GM12801 (cell line): ENCODE results near the gene AP1B1.

Experiments used
- TF ChIP-seq, protein P1 (sequence below): IDR thresholded peaks from one replicate; pipeline ENCODE4 v1.5.1; 2011; ENCODE audit warnings: control low read depth; ENCODE audit not compliant: insufficient read length; ENCODE audit errors: extremely low read depth

The AP1B1 gene

DNA sequence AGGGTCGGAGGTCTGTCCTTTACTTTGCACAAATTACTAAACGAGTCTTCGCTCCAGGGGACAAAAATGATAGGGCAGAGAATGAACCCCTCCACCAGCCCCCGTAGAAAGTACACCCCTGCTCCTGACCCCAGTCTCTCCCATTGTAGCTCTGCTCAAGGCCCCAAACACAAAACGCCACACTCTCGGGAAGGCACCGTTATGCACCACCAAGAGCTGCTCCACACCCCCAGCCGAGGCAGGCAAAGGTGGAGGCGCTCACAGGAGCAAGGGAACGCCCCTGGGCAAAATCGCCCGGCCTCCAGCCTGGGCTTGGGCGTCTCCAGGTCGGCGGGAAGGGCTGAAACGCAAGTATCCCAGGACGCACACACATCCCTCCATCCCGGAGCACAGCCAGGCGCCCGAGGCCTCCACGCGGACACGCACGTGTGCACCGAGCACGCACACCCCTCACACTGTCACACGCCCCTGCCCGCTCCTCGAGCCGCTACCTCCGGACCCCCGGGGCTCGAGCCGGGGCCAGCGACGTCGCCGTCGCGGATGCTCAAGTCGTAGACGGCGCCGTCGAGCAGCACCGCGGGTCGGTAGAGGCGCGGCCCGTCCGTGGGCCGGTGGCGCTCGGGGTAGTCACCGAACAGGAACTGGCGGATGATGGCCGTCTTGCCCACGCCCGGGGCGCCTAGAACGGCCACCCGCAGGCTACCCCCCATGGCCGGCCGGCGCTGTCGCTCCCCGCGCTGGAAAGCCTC is 73.7 kb downstream of the AP1B1 start:
- TF ChIP-seq, protein P1, sequence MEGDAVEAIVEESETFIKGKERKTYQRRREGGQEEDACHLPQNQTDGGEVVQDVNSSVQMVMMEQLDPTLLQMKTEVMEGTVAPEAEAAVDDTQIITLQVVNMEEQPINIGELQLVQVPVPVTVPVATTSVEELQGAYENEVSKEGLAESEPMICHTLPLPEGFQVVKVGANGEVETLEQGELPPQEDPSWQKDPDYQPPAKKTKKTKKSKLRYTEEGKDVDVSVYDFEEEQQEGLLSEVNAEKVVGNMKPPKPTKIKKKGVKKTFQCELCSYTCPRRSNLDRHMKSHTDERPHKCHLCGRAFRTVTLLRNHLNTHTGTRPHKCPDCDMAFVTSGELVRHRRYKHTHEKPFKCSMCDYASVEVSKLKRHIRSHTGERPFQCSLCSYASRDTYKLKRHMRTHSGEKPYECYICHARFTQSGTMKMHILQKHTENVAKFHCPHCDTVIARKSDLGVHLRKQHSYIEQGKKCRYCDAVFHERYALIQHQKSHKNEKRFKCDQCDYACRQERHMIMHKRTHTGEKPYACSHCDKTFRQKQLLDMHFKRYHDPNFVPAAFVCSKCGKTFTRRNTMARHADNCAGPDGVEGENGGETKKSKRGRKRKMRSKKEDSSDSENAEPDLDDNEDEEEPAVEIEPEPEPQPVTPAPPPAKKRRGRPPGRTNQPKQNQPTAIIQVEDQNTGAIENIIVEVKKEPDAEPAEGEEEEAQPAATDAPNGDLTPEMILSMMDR, result no peak

DNA sequence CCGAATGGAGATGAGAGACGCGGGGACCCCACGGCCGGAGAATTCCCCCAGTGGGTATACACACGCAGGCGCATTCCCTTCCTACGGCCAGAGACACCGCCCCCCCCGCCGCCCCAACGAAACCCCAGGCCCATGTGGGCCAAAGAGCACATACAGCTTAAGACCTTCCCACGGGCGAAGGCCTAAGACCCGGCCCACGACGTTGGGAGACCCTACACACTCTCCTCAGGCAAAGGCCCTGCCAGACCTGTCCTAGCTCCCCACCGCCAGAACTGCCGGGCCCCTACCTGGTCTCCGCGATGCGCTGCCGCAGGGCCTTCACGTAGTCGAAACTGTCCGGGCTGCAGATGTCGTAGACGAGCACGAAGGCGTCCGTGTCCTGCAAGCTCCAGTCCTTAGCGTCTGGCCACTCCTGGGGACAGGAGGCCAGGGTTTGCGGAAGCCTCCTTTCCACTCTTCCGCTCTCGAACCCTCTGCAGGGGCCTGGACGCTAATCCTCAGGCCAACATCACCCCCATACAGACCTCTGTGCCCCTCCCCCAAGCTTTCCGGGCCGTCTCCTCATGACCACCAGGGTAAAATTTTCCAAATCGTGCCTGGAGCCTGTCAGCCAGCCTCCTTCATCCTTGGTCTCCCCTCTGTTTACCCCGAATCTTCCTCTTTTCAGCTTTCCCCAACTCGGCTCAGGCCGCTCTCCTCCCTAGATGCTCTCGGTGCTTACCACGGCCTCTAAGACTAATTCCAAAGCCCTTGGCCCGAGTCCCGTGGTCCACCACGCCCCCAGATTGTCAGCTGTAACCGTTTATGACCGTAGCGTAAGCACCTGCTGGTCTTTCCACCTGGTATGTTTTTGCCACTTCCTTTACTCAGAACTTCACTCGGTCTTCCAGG is 74.5 kb downstream of the AP1B1 start:
- TF ChIP-seq, protein P1, result no peak

DNA sequence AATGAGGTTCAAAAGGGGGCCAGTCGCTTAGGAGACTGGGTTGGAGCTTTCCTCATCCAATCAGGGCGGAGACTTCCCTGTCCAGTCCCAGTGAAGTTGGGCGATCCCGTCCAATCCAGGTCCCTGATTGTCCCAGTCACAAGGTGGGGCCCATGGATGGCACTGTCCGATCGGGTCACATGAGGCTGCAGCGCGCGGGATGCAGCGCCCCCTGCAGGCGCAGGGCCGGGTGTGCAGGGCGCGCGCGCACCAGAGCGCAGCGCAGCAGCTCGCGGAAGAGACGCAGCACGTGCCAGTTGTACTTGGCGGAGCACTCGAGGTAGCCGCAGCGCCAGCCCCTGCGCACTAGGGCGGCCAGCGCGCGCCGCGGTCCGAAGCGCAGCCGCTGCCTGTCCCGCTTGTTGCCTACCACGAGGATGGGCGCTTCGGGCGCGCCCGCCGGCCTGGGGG is 75.2 kb downstream of the AP1B1 start:
- TF ChIP-seq, protein P1, result no peak

DNA sequence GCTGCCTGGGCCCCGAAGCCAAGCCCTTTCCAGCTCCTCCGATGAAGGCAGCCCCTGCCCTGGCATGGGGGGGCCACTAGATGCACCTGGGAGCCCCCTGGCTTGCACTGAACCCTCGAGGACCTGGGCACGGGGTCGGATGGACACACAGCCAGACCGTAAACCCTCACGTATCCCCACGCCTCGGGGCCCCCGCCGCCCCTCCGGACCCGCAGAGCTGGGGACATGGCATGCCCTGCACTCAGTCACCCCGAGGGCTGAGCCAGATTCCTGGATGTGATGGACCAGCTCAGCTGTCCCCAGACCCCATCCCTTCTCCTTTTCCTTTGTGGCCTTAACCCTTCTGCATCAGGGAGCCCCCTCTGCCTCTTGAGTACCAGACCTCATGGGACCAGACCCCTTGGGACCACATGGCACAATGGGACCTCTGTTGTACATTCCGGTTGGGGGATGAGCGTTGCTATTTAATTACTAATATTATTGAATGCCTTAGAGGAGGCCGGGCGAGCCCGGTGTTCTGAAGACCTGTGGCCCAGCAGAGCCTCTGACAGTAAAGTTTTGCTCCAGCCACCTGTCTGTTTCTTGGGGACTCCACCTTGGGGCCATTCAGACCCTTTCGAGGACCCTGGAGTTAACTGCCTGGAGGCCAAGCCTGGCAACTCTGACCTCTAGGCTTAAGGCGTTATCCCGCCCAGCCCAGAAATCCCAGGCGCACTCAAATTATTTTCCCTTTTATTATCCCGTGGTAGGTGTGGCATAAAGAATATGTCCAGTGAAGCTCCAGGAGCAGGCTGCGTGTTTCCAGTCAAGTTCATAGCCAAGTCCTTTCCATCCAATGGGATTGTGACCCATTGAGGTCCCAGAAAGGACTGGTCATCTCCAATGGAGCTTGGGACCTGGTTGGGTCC is 75.9 kb downstream of the AP1B1 start:
- TF ChIP-seq, protein P1, result no peak

DNA sequence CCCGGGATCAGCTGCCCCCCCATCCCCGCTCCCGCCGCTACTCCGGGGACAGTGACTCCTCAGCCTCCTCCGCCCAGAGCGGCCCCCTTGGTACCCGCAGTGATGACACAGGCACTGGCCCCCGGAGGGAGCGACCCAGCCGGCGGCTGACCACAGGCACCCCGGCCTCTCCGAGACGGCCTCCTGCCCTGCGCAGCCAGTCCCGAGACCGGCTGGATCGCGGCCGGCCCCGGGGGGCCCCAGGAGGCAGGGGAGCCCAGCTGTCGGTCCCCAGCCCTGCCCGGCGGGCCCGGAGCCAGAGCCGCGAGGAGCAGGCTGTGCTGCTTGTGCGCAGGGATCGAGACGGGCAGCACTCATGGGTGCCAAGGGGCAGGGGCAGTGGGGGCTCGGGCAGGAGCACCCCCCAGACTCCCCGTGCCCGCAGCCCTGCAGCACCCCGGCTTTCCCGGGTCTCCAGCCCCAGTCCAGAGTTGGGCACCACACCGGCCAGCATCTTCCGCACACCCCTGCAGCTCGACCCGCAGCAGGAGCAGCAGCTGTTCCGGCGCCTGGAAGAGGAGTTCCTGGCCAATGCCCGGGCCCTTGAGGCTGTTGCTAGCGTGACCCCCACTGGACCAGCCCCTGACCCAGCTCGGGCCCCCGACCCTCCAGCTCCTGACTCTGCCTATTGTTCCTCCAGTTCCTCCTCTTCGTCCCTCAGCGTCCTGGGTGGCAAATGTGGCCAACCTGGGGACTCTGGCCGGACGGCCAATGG is 76.7 kb downstream of the AP1B1 start:
- TF ChIP-seq, protein P1, result no peak

DNA sequence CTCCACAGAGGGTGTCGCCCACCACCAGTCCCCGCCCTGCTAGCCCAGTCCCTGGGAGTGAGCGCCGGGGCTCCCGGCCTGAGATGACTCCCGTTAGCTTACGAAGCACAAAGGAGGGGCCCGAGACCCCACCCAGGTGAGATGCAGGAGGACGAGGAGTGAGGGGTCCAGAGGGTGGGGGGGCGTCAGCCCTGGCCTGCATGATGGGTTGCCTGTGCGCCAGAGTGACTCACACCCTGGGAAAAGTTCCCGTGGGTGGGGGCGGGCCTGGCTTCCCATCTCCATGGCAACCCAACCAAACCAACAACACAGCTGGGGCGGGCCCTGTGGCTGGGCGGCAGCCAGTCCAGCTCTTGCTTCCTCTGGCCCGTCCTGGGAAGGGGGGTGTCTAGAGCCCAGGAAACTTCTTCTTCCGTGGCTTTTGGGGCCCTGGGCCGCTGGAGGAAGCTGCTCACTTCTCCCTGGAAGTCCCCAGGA is 77.5 kb downstream of the AP1B1 start:
- TF ChIP-seq, protein P1, result no peak
